Neutrophil (primary cell): Measurements from ENCODE around the gene TMEM147.

Experiments
- H3K27ac ChIP-seq: fragments of 200-600 bp; sonication (generic); 2 replicates; pipeline ENCODE4 v1.5.1; 2016; ENCODE audit warnings: mild to moderate bottlenecking, moderate library complexity
- H3K27me3 ChIP-seq: fragments of 200-600 bp; sonication (generic); 2 replicates; pipeline ENCODE4 v1.6.0; 2016; ENCODE audit warnings: mild to moderate bottlenecking
- H3K36me3 ChIP-seq: fragments of 200-600 bp; sonication (generic); 2 replicates; pipeline ENCODE4 v1.5.1; 2017
- H3K4me1 ChIP-seq, 2 experiments: fragments of 200-600 bp in 1 of 2; sonication (generic) in 1 of 2; 1 replicate in 1 of 2; 2 replicates in 1 of 2; pipeline versions ENCODE4 v1.5.1 to v1.6.1; 2013 to 2016; ENCODE audit warnings: low read depth in 1 of 2, low read length in 1 of 2, mild to moderate bottlenecking in 1 of 2, moderate library complexity in 1 of 2; ENCODE audit not compliant: control insufficient read depth in 1 of 2, insufficient read depth in 1 of 2
- H3K4me3 ChIP-seq, 2 experiments: fragments of 200-600 bp in 1 of 2; sonication (generic) in 1 of 2; 1 replicate in 1 of 2; 2 replicates in 1 of 2; pipeline ENCODE4 v1.5.1; 2013 to 2016; ENCODE audit warnings: low read depth in 1 of 2, low read length in 1 of 2, mild to moderate bottlenecking in 1 of 2, moderate library complexity in 1 of 2
- H3K9me3 ChIP-seq: fragments of 200-600 bp; sonication (generic); 2 replicates; pipeline ENCODE4 v1.5.1; 2016
- CTCF ChIP-seq: fragments of 200-600 bp; sonication (generic); IDR thresholded peaks from 2 replicates; pipeline ENCODE4 v1.5.1; 2016; ENCODE audit warnings: antibody characterized with exemption

The TMEM147 gene

GRCh38 chr19:35528218-35529038 lies 17.0 kb upstream of the TMEM147 start, which contains the start of gene SBSN:
SBSN (minus strand) TSS chr19:35528311; CDS start chr19:35528281, 30 bp downstream.
- peaks cover 43% of the 10 kb centered on the region for H3K27me3 ChIP-seq
- H3K27ac ChIP-seq = no peak within 1 kb of the TSS
- no peak within 1 kb of the TSS for H3K4me3 ChIP-seq

GRCh38 chr19:35529241-35530218 lies 15.9 kb upstream of the TMEM147 start:
- no peaks in the 10 kb centered on the region for H3K36me3 ChIP-seq
- H3K27me3 ChIP-seq = peaks cover 54% of the 10 kb centered on the region
- no peaks in the 10 kb centered on the region for H3K9me3 ChIP-seq
- no peak overlapping the region for H3K4me3 ChIP-seq
- no peaks in the 10 kb centered on the region for H3K4me1 ChIP-seq
- TF ChIP-seq CTCF = no peak
- no peak overlapping the region for H3K27ac ChIP-seq

More at GRCh38 chr19:35528218-35529038, 17.0 kb upstream of the TMEM147 start, which contains the start of gene SBSN:
- no peaks in the 10 kb centered on the region for H3K4me1 ChIP-seq
- no peaks in the 10 kb centered on the region for H3K36me3 ChIP-seq
- H3K9me3 ChIP-seq = no peaks in the 10 kb centered on the region
- TF ChIP-seq CTCF = no peak

GRCh38 chr19:35531291-35531690 lies 14.1 kb upstream of the TMEM147 start:
- Histone ChIP-seq H3K4me1 (no peaks in the 10 kb centered on the region), H3K36me3 (no peaks in the 10 kb centered on the region), H3K4me3 (no peak overlapping the region), H3K27ac (no peak overlapping the region), H3K27me3 (peaks cover 72% of the 10 kb centered on the region), H3K9me3 (no peaks in the 10 kb centered on the region)
- no peak for TF ChIP-seq CTCF

GRCh38 chr19:35533201-35533821 lies 12.1 kb upstream of the TMEM147 start, which contains the start of gene GAPDHS:
GAPDHS (plus strand) TSS chr19:35533456; CDS start chr19:35533528, 72 bp downstream.
- Histone ChIP-seq H3K27me3 (peaks cover 77% of the 10 kb centered on the region), H3K4me1 (no peaks in the 10 kb centered on the region), H3K4me3 (no peak within 1 kb of the TSS), H3K9me3 (no peaks in the 10 kb centered on the region), H3K36me3 (no peaks in the 10 kb centered on the region), H3K27ac (no peak within 1 kb of the TSS)
- no peak for TF ChIP-seq CTCF

- TF ChIP-seq CTCF = no peak
- H3K36me3 ChIP-seq = no peaks in the 10 kb centered on the region
- no peak overlapping the region for H3K4me3 ChIP-seq
- H3K9me3 ChIP-seq = no peaks in the 10 kb centered on the region
- no peaks in the 10 kb centered on the region for H3K4me1 ChIP-seq
- H3K27ac ChIP-seq = no peak overlapping the region
- H3K27me3 ChIP-seq = peaks cover 72% of the 10 kb centered on the region
These were observed 11.5 kb upstream of the TMEM147 start for GRCh38 chr19:35533822-35534392.
